Memory B cell (primary cell): ENCODE results near the gene STX5.
"Not testable (repeated sequence)": the region's sequence is repeated elsewhere in the genome, so short reads cannot be mapped to it uniquely, and the experiment has no call there.

ENCODE experiments used
- ATAC-seq: fragments of 150-1000 bp; cut with Tn5 transposase; 2 replicates; pipeline ENCODE4 v1.10.0; 2021; ENCODE audit warnings: low read depth, mild to moderate bottlenecking, moderate library complexity
- DNase-seq, 2 donors: peaks; one replicate each; pipeline ENCODE4 v3.0.0; 2022; ENCODE audit warnings: low spot score in 2 of 2
- H3K27ac Mint-ChIP-seq: one replicate; pipeline ENCODE4 v1.8.0; 2022; ENCODE audit warnings: mild to moderate bottlenecking, moderate library complexity, mixed read lengths
- H3K27me3 Mint-ChIP-seq: one replicate; pipeline ENCODE4 v1.8.0; 2022; ENCODE audit warnings: mixed read lengths
- H3K36me3 Mint-ChIP-seq: one replicate; pipeline ENCODE4 v1.8.0; 2022; ENCODE audit warnings: mild to moderate bottlenecking, mixed read lengths
- H3K4me1 Mint-ChIP-seq: one replicate; pipeline ENCODE4 v1.8.0; 2022; ENCODE audit warnings: mixed read lengths
- H3K4me3 Mint-ChIP-seq: one replicate; pipeline ENCODE4 v1.8.0; 2022; ENCODE audit warnings: mild to moderate bottlenecking, moderate library complexity, mixed read lengths
- H3K9me3 Mint-ChIP-seq: one replicate; pipeline ENCODE4 v1.8.0; 2022; ENCODE audit warnings: mixed read lengths

Gene STX5

DNA sequence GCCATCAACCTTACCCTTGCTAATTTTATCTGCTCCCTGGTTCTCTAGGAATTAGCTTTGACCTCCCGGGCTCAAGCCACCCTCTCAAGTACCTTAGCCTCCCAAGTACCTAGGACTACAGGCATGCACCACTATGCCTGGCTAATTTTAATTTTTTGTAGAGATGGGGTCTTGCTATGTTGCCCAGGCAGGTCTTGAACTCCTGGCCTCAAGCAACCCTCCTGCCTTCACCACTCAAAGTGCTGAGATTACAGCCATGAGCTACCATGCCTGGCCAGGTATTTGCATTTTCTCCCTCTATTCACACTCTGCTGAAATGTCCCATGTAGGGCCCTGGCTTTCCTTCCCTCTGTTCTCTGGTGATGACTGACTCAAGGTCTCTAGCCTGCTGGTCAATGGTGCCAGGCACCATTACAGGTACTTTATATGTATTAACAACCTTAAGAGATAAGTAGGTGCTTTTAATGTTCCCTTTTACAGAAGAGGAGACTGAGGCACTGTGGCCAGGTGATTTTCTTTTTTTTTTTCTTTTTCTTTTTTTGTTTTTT is 16.0 kb upstream of the STX5 start:
- Mint-ChIP-seq H3K4me3 (no peak overlapping the region), H3K9me3 (no peaks in the 10 kb centered on the region), H3K36me3 (peaks cover 8% of the 10 kb centered on the region), H3K27me3 (no peaks in the 10 kb centered on the region), H3K27ac (no peak overlapping the region), H3K4me1 (peaks cover 14% of the 10 kb centered on the region)
- no peak for DNase-seq
- ATAC-seq: no peak

DNA sequence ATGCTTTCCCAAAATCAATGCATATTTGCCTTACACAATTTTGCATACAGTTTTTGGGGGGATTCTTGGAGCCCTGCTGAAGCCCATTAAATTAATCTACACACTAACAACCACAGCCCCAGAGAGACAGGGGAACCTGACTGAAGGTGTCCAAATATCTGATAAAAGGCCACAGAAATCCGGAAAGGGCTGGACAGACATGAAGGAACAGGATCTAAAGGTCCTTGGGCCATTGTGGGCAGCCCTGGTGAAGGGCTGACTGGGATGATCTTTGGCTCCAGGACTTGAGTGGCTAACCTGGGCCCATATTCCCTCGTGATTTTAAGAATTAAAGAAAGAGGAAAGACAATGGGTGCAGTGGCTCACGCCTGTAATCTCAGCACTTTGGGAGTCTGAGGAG is 14.3 kb upstream of the STX5 start:
- no peak overlapping the region for H3K4me3 Mint-ChIP-seq
- no peak for ATAC-seq
- no peaks in the 10 kb centered on the region for H3K27me3 Mint-ChIP-seq
- no peak overlapping the region for H3K27ac Mint-ChIP-seq
- H3K9me3 Mint-ChIP-seq: no peaks in the 10 kb centered on the region
- DNase-seq: no peak
- peaks cover 4% of the 10 kb centered on the region for H3K4me1 Mint-ChIP-seq
- no peaks in the 10 kb centered on the region for H3K36me3 Mint-ChIP-seq

DNA sequence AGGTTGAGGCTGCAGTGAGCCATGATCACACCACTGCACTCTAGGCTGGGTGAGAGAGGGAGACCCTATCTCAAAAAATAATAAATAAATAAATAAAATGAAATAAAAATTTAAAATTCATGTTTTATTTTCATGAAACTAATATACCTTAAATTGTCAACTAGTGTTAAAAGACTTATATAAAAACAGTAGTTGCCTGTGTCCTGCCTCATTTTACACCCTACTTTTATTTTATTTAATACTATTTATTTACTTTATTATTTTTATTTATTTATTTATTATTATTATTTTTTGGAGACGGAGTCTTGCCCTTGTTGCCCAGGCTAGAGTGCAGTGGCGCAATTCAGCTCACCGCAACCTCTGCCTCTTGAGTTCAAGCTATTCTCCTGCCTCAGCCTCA is 12.3 kb upstream of the STX5 start:
- peaks cover 3% of the 10 kb centered on the region for H3K36me3 Mint-ChIP-seq
- H3K27ac Mint-ChIP-seq: no peak overlapping the region
- H3K9me3 Mint-ChIP-seq: no peaks in the 10 kb centered on the region
- H3K4me1 Mint-ChIP-seq: peaks cover 8% of the 10 kb centered on the region
- H3K4me3 Mint-ChIP-seq: no peak overlapping the region
- H3K27me3 Mint-ChIP-seq: no peaks in the 10 kb centered on the region
- ATAC-seq (no peak), DNase-seq (no peak)

DNA sequence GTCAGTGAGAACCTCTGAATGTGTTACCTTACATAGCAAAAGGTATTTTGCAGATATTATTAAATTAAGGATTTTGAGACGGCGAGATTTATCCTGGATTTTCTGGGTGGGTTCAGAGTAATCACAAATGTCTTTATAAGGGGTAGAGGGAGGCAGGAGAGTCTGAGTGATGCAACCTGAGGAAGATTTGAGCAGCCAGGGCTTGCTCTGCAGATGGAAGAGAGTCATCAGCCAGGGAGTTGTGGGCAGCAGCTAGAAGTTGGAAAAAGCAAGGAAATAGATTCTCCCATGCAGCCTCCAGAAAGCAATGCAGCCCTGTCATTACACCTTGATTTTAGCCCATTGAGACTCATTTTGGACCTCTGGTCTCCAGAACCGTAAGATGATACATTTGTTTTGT is 11.6 kb upstream of the STX5 start:
- Mint-ChIP-seq H3K4me3 (no peak overlapping the region), H3K27ac (no peak overlapping the region)

DNA sequence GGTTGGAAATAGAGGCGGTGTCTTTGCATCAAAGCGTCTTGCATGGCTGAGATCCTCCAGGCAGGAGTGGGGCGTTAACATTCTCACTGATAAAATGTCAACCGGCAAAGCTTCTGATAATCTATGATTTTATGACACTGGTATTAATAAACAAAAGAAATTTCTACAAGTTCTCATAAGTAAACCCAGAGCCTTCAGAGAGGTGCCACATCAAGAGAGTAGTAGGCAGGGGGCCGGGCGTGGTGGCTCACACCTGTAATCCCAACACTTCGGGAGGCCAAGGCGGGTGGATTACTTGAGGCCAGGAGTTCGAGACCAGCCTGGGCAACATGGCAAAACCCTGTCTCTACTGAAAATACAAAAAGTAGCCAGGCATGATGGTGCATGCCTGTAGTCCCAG is 11.0 kb upstream of the STX5 start:
- H3K36me3 Mint-ChIP-seq, H3K4me1 Mint-ChIP-seq, H3K27ac Mint-ChIP-seq, H3K27me3 Mint-ChIP-seq, DNase-seq, H3K9me3 Mint-ChIP-seq, H3K4me3 Mint-ChIP-seq, ATAC-seq: not testable (repeated sequence)

More for the DNA sequence above, 11.6 kb upstream of the STX5 start:
- H3K9me3 Mint-ChIP-seq: no peaks in the 10 kb centered on the region
- peaks cover 8% of the 10 kb centered on the region for H3K4me1 Mint-ChIP-seq
- H3K27me3 Mint-ChIP-seq: no peaks in the 10 kb centered on the region
- DNase-seq: no peak
- ATAC-seq: no peak
- peaks cover 3% of the 10 kb centered on the region for H3K36me3 Mint-ChIP-seq

DNA sequence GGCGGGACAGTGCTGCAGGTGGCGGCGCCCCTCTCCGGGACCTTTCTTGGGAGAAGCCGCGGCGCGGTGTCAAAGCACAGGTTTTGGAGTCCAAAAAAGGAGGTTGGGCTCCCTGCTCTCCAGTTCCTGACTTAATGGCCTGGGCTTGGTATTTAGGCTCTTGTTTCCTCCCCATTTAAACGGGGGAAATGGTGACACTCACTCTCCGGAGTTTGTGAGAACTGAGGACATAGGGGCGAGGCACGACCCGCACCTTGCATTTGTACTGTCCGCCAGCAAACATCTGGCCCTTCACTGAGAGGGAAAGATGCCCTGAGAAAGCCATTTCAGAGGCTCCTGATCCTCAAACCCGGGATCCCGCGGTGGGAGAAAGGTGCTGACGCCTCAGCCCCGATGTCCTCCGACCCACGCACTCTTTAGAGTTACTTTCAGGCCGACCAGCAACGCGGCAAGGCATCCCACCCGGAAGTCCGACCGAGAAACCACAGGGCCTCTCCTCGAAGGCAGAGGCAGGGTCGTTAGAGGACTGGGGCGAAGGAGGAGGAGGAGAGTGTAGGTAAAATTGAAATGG is 10.4 kb upstream of the STX5 start:
- Mint-ChIP-seq H3K4me3 (no peak overlapping the region), H3K27me3 (no peaks in the 10 kb centered on the region), H3K4me1 (peaks cover 12% of the 10 kb centered on the region), H3K36me3 (peaks cover 7% of the 10 kb centered on the region), H3K27ac (no peak overlapping the region), H3K9me3 (no peaks in the 10 kb centered on the region)
- DNase-seq (peak in 1 of 2 donors; percentile 77), ATAC-seq (no peak)

DNA sequence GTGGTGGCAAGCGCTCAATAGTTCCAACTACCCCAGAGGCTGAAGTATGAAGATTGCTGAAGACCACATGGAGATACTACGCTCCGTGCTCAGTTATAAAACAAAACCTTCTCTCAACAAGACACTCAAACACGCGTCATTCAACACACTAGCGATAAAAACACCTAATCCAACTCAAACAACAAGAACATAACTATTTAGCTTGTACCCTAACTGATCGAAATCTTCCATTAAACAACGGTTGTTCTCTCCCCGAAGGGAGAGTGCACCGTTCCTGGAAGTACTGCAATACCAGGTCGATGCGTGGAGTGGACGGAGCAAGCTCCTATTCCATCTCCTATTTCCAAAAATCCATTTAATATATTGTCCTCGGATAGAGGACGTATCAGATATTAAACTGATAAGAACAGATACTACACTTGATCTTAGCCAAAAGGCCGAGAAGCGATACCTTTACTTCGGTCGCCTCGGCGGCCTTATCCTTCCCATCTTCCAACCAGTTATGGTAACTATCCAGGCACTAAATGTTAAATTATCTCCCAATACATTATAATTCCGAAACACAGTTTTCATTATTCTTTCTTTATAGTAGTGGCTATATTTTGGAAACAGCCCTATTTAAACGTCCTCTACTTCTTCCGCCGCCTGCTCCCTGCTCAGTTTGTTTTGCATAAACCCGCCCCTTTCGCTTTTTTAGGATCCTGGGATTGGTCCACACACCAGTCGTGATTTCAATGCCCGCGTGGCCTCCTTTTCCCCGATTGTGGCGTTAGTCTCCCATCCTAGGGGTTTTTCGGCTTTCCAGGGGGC is 9.7 kb upstream of the STX5 start:
- H3K4me3 Mint-ChIP-seq: no peak overlapping the region

DNA sequence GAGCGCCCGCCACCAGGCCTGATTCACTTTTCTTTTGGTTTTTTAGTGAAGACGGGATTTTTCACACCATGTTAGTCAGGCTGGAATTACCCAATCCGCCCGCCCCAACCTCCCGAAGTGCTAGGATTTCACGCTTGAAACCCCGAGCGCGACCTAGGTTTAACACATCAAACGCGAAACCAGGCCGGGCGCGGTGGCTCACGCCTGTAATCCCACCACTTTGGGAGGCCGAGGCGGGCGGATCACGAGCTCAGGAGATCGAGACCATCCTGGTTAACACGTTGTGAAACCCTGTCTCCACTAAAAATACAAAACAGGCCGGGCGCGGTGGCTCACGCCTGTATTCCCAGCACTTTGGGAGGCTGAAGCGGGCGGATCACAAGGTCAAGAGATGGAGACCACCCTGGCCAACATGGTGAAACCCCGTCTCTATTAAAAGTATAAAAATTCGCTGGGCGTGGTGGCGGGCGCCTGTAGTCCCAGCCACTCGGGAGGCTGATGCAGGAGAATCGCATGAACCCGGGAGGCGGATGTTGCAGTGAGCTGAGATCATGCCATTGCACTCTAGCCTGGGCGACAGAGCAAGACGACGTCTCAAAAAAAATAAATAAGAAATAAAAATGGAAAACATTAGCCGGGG is 9.0 kb upstream of the STX5 start:
- H3K36me3 Mint-ChIP-seq, H3K27me3 Mint-ChIP-seq, H3K9me3 Mint-ChIP-seq, H3K27ac Mint-ChIP-seq, H3K4me3 Mint-ChIP-seq: not testable (repeated sequence)
- peak; percentile 30 for ATAC-seq
- peaks cover 14% of the 10 kb centered on the region for H3K4me1 Mint-ChIP-seq
- peak; percentile 71 to 78 for DNase-seq

More for the DNA sequence above, 9.7 kb upstream of the STX5 start:
- ATAC-seq: peak; percentile 54
- Mint-ChIP-seq H3K27ac (no peak overlapping the region), H3K4me1 (peaks cover 13% of the 10 kb centered on the region), H3K9me3 (no peaks in the 10 kb centered on the region), H3K36me3 (peaks cover 8% of the 10 kb centered on the region), H3K27me3 (no peaks in the 10 kb centered on the region)
- peak; percentile 90 to 93 for DNase-seq

DNA sequence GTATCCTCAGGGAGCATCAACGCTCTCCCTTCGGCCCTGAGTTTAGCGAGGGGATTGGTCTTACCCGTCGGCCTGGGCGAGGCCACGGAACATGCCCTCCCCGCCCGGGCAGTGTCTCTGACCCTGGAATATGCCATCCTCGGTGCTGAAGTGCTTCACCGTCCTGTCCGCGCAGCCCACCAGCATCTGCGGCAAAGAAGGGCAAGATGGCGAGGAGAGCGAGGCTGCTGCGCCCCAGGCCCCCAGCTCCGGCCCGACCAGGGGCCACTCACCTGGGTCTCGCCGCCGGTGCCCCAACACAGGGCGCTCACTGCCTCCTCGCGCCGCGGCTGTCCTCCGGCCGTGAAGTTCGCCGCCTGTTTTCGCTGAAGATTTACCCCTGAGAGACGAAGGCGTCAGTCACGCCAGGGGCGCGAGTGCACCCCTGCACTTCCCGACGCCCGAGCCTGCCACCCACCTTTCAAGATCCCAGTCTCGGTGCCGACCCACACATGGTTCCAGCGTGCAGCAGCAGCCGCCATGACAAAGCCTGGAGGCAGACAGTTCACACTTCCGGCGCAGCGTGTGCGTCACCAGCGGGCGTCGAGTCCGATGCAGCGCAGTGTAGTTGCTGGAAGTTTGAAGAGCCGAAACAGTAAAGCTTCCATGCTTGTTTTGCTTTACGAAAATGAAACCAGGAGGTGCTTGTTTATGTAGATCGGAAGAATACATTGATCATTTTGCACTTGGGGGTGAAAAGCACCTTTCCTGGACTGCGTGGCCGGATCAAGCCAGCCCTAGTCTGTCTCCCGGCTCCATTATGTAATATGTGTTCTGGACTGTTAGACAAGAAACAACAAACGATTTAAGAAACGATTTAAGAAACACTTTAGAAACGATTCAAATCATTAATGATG is 7.4 kb upstream of the STX5 start, which contains the start of gene WDR74:
Gene WDR74, minus strand, starts transcription at position 541 of the 896 bp plus-strand sequence. Its CDS starts 20 bp downstream, at position 521.
- Mint-ChIP-seq H3K4me3 (no peak within 1 kb of the TSS), H3K27me3 (no peaks in the 10 kb centered on the region), H3K9me3 (no peaks in the 10 kb centered on the region), H3K27ac (no peak within 1 kb of the TSS), H3K4me1 (peaks cover 17% of the 10 kb centered on the region), H3K36me3 (peaks cover 16% of the 10 kb centered on the region)
- peak; percentile 52 for ATAC-seq
- peak; percentile 80 to 84 for DNase-seq

DNA sequence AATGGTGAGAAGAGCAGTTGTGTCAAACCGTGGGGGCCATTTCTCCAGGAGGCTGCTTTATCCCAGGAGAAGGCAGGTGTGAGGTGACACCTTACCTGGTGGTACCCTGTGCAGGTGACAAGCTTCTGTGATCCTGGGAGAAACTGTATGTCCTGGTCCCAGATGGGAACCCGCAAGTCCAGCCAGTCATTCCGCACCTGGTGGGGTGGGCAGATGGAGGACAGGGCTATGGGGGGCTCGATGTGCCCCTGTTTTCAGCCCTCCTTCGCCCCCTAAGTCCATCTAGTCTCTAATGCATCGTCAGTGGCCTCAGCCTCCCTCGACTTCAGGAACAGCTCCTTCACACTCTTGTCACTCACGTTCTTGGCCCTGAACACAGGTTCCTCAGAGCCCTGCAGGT is 3.5 kb upstream of the STX5 start:
- H3K4me1 Mint-ChIP-seq: peaks cover 30% of the 10 kb centered on the region
- H3K36me3 Mint-ChIP-seq: peaks cover 20% of the 10 kb centered on the region
- H3K4me3 Mint-ChIP-seq: no peak overlapping the region

DNA sequence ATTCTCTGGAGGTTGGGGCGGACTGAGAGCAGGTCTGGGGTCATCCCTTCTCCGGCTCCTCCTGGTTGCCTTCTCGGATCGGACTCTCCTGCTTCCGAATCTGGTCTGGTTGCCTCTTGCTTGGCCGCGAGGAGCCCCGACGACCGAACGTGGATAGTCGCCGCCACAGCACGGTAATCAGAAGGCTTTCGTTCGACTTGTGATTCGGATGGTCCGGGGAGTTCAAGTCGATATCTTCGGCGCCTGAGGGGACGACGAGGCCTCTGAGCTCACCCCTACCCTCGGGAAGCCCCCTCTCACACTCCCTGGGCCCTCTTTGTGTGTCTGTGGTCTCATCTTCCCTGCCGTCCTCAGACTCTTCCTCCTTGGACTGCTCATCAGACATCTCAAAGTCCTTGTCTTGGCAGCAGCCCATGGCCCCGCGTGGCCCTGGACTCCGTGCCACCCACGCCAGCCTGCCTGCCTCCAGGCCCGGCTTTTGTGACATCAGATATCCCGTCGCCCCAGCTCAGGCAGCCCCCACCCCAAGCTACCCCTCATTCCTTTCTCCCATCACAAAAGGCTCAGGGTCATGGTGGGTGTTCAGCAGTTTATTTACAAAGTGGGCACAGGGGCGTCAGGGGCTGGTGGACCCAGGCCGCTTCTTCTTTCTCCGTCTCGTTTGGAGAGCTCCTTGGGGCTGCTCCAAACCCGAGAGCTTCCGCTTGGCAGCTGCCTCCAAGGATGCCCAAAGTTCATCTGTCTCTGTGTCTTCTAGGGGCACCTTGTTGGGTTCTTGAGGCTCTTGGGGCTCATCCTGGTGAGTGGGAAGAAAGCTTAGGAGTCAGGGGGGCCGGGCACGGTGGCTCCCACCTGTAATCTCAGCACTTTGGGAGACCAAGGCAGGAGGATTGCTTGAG is 734 bp upstream of the STX5 start, which contains the start of gene TEX54:
Gene TEX54, minus strand, starts transcription at position 506 of the 899 bp plus-strand sequence.
- Mint-ChIP-seq H3K4me1 (peaks cover 28% of the 10 kb centered on the region), H3K4me3 (peak within 1 kb of the TSS; percentile 88), H3K27ac (peak within 1 kb of the TSS; percentile 95), H3K9me3 (no peaks in the 10 kb centered on the region), H3K27me3 (no peaks in the 10 kb centered on the region), H3K36me3 (peaks cover 20% of the 10 kb centered on the region)
- DNase-seq: no peak
- ATAC-seq: peak; percentile 2

More for the DNA sequence above, 3.5 kb upstream of the STX5 start:
- Mint-ChIP-seq H3K27me3 (no peaks in the 10 kb centered on the region), H3K27ac (no peak overlapping the region), H3K9me3 (no peaks in the 10 kb centered on the region)
- DNase-seq (no peak), ATAC-seq (no peak)

DNA sequence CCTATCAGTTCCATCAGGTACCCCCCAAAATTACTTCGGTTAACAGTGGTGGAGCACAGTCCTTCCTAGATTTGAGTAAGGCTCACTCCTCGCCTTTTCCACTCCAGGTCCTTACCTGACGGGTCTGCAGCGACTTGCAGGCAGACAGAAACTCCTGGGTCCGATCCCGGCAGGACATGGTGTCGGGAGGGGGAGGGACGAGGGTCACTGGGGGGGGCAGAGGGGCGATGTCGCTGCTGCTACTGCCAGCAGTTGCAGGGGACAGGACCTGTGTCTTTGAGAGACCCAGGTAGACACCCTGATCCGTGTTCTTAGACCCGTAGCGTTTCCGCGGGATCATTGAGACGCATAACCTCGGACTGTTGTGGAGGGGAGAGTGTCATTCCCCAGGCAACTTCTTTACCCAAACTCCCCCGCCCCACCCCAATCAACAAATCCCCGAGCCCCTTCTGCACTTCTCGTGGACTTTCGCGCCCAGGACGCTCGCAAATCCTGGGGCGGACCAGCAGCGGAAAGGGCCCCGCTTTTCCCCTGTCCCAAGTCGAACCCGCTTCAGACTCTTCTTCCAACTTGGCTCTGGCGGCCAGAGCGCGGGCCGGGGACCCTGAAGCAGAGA is 839 bp downstream of the STX5 start:
- DNase-seq (no peak), ATAC-seq (no peak)
- Mint-ChIP-seq H3K4me1 (peaks cover 27% of the 10 kb centered on the region), H3K36me3 (peaks cover 18% of the 10 kb centered on the region), H3K4me3 (peak overlapping the region; percentile 88), H3K9me3 (no peaks in the 10 kb centered on the region), H3K27me3 (no peaks in the 10 kb centered on the region), H3K27ac (peak overlapping the region; percentile 95)
